GM18951 (cell line): ENCODE data around the gene ATP11A.

ENCODE experiments used
- POLR2A ChIP-seq: IDR thresholded peaks from 4 replicates; pipeline ENCODE4 v1.6.1; 2011; ENCODE audit warnings: mild to moderate bottlenecking; ENCODE audit not compliant: insufficient read length, insufficient read depth; ENCODE audit errors: extremely low read depth
- in situ Hi-C: fragments of 300-500 bp; cut with MboI; formaldehyde crosslinking; loops from one replicate; pipeline ENCODE4 v1.12.0; 2022; ENCODE audit warnings: low sequenced_read_pairs, mixed read lengths, inconsistent platforms; ENCODE audit not compliant: unreplicated experiment

ATP11A gene

GRCh38 chr13:112713517-112714253 lies 23.8 kb downstream of the ATP11A start:
- TF ChIP-seq POLR2A = no peak

GRCh38 chr13:112714376-112715174 lies 24.7 kb downstream of the ATP11A start:
- no peak for TF ChIP-seq POLR2A

More at GRCh38 chr13:112713517-112714253, 23.8 kb downstream of the ATP11A start:
- in situ Hi-C loops = no loop called here

GRCh38 chr13:112715210-112715609 lies 25.4 kb downstream of the ATP11A start:
- in situ Hi-C loops = no loop called here
- TF ChIP-seq POLR2A = no peak

More at GRCh38 chr13:112714376-112715174, 24.7 kb downstream of the ATP11A start:
- in situ Hi-C loops = no loop called here

- in situ Hi-C loops = no loop called here
- TF ChIP-seq POLR2A = no peak
These were observed 26.1 kb downstream of the ATP11A start for GRCh38 chr13:112715715-112716460.

- in situ Hi-C loops = no loop called here
- no peak for TF ChIP-seq POLR2A
These were observed 26.6 kb downstream of the ATP11A start for GRCh38 chr13:112716461-112716820.

GRCh38 chr13:112716841-112717520 lies 27.1 kb downstream of the ATP11A start:
- TF ChIP-seq POLR2A = no peak
- in situ Hi-C loops = no loop called here

GRCh38 chr13:112718318-112718717 lies 28.5 kb downstream of the ATP11A start:
- in situ Hi-C loops = no loop called here
- no peak for TF ChIP-seq POLR2A

GRCh38 chr13:112719016-112719415 lies 29.2 kb downstream of the ATP11A start:
- in situ Hi-C loops = no loop called here
- no peak for TF ChIP-seq POLR2A

- no peak for TF ChIP-seq POLR2A
- in situ Hi-C loops = no loop called here
These were observed 29.7 kb downstream of the ATP11A start for GRCh38 chr13:112719556-112719955.

GRCh38 chr13:112720251-112720650 lies 30.4 kb downstream of the ATP11A start:
- in situ Hi-C loops = no loop called here
- no peak for TF ChIP-seq POLR2A

GRCh38 chr13:112720814-112721197 lies 31.0 kb downstream of the ATP11A start:
- in situ Hi-C loops = no loop called here
- no peak for TF ChIP-seq POLR2A

- in situ Hi-C loops = no loop called here
- TF ChIP-seq POLR2A = no peak
These were observed 31.6 kb downstream of the ATP11A start for GRCh38 chr13:112721198-112722104.
